Mesenchymal stem cell (in vitro differentiated cells and primary cell): Measurements from ENCODE around the gene PLA1A.

Experiments used
- DNase-seq: peaks from one replicate; pipeline ENCODE4 v3.0.0-alpha.2; 2013
- H2AFZ ChIP-seq: one replicate; pipeline ENCODE4 v1.6.1; 2013; ENCODE audit warnings: low read depth, mild to moderate bottlenecking, control low read depth, inconsistent platforms, low read length, moderate library complexity
- H2AK5ac ChIP-seq: 2 replicates; pipeline ENCODE4 v1.6.1; 2013; ENCODE audit warnings: low read length, moderate library complexity, mild to moderate bottlenecking, inconsistent platforms; ENCODE audit not compliant: severe bottlenecking
- H2BK120ac ChIP-seq: one replicate; pipeline ENCODE4 v1.6.1; 2013; ENCODE audit warnings: low read depth, mild to moderate bottlenecking, inconsistent platforms, low read length, moderate library complexity
- H2BK12ac ChIP-seq, 2 experiments: one replicate each; pipeline ENCODE4 v1.6.1; 2013; ENCODE audit warnings: inconsistent platforms in 2 of 2, low read length in 2 of 2, mild to moderate bottlenecking in 2 of 2, moderate library complexity in 2 of 2, control low read depth in 1 of 2
- H2BK15ac ChIP-seq: one replicate; pipeline ENCODE4 v1.6.1; 2013; ENCODE audit warnings: mild to moderate bottlenecking, low read depth, inconsistent platforms; ENCODE audit not compliant: poor library complexity, severe bottlenecking
- H2BK5ac ChIP-seq: 2 replicates; pipeline ENCODE4 v1.6.1; 2013; ENCODE audit warnings: low read depth, mild to moderate bottlenecking, low read length, control low read depth, inconsistent platforms; ENCODE audit not compliant: poor library complexity, severe bottlenecking
- H3K14ac ChIP-seq, 2 experiments: one replicate each; pipeline ENCODE4 v1.6.1; 2013; ENCODE audit warnings: inconsistent platforms in 2 of 2, low read length in 2 of 2, control low read depth in 1 of 2, mild to moderate bottlenecking in 1 of 2, moderate library complexity in 1 of 2
- H3K18ac ChIP-seq, 2 experiments: one replicate each; pipeline ENCODE4 v1.6.1; 2013; ENCODE audit warnings: inconsistent platforms in 2 of 2, low read length in 2 of 2, control low read depth in 1 of 2, low read depth in 1 of 2, mild to moderate bottlenecking in 1 of 2
- H3K23ac ChIP-seq, 2 experiments: one replicate each; pipeline ENCODE4 v1.6.1; 2013; ENCODE audit warnings: inconsistent platforms in 2 of 2, low read length in 2 of 2, mild to moderate bottlenecking in 2 of 2, moderate library complexity in 2 of 2, control low read depth in 1 of 2
- H3K27ac ChIP-seq: 2 replicates; pipeline ENCODE4 v1.5.1; 2013; ENCODE audit warnings: mild to moderate bottlenecking, moderate library complexity, low read length, control low read depth, inconsistent platforms; ENCODE audit not compliant: poor library complexity, severe bottlenecking
- H3K27me3 ChIP-seq, 2 experiments: 2 replicates each; pipeline versions ENCODE4 v1.6.1 to v1.7.0; 2013; ENCODE audit warnings: low read length in 2 of 2, mild to moderate bottlenecking in 2 of 2, moderate library complexity in 2 of 2, control low read depth in 1 of 2, inconsistent platforms in 1 of 2; ENCODE audit not compliant: control insufficient read depth in 1 of 2, insufficient read depth in 1 of 2
- H3K36me3 ChIP-seq, 2 experiments: 2 replicates each; pipeline versions ENCODE4 v1.6.1 to v1.7.0; 2013; ENCODE audit warnings: low read length in 2 of 2, control low read depth in 1 of 2, inconsistent platforms in 1 of 2, low read depth in 1 of 2, mild to moderate bottlenecking in 1 of 2; ENCODE audit not compliant: insufficient read depth in 2 of 2, control insufficient read depth in 1 of 2
- H3K4ac ChIP-seq, 2 experiments: one replicate each; pipeline ENCODE4 v1.6.1; 2013; ENCODE audit warnings: inconsistent platforms in 2 of 2, low read length in 2 of 2, mild to moderate bottlenecking in 2 of 2, moderate library complexity in 2 of 2, control low read depth in 1 of 2, low read depth in 1 of 2
- H3K4me1 ChIP-seq: 2 replicates; pipeline ENCODE4 v1.6.1; 2013; ENCODE audit warnings: low read depth, low read length, control low read depth; ENCODE audit not compliant: control insufficient read depth, insufficient read depth
- H3K4me2 ChIP-seq: 2 replicates; pipeline ENCODE4 v1.6.1; 2013; ENCODE audit warnings: low read length, mild to moderate bottlenecking, inconsistent platforms; ENCODE audit not compliant: poor library complexity, severe bottlenecking
- H3K4me3 ChIP-seq, 2 experiments: 2 replicates each; pipeline versions ENCODE4 v1.5.1 to v1.7.0; 2013; ENCODE audit warnings: low read length in 2 of 2, mild to moderate bottlenecking in 2 of 2, control low read depth in 1 of 2, low read depth in 1 of 2; ENCODE audit not compliant: insufficient read depth in 1 of 2
- H3K79me1 ChIP-seq: replicated peaks from 2 replicates; pipeline ENCODE4 v1.6.1; 2013; ENCODE audit warnings: mild to moderate bottlenecking, control low read depth, low read length, inconsistent platforms; ENCODE audit not compliant: poor library complexity, severe bottlenecking
- H3K9ac ChIP-seq: 2 replicates; pipeline ENCODE4 v1.7.0; 2013; ENCODE audit warnings: mild to moderate bottlenecking, low read length, moderate library complexity
- H3K9me3 ChIP-seq: 2 replicates; pipeline ENCODE4 v1.7.0; 2013; ENCODE audit warnings: mild to moderate bottlenecking, low read length; ENCODE audit not compliant: control insufficient read depth
- H4K8ac ChIP-seq: one replicate; pipeline ENCODE4 v1.6.1; 2013; ENCODE audit warnings: inconsistent platforms, mild to moderate bottlenecking, low read length, moderate library complexity
- H4K91ac ChIP-seq: one replicate; pipeline ENCODE4 v1.6.1; 2013; ENCODE audit warnings: mild to moderate bottlenecking, low read length, inconsistent platforms
- WGBS: methylation state at CpG from one replicate; pipeline ENCODE4 v1.1.7; 2013; ENCODE audit warnings: mixed read lengths; 5-methylcytosine and 5-hydroxymethylcytosine counted together

The PLA1A gene

GRCh38 chr3:119585856-119586570, 11.7 kb upstream of the PLA1A start:
- Histone ChIP-seq H2BK120ac (no peak overlapping the region), H2BK5ac (no peak overlapping the region), H2BK15ac (no peak overlapping the region), H3K27ac (no peak overlapping the region), H2BK12ac (no peak overlapping the region), H3K9me3 (no peaks in the 10 kb centered on the region), H3K23ac (no peak overlapping the region), H3K79me1 (no peaks in the 10 kb centered on the region), H3K36me3 (peaks cover 4 to 7% of the 10 kb centered on the region in 2 experiments), H2AK5ac (no peak overlapping the region), H4K91ac (no peak overlapping the region), H3K9ac (no peak overlapping the region), H3K14ac (no peak overlapping the region), H3K27me3 (no peaks in the 10 kb centered on the region), H3K18ac (no peak overlapping the region), H3K4ac (no peak overlapping the region), H3K4me1 (peaks cover 5% of the 10 kb centered on the region), H3K4me3 (peak overlapping the region in 1 of 2 experiments; percentile 33), H4K8ac (no peak overlapping the region), H2AFZ (no peak overlapping the region), H3K4me2 (no peak overlapping the region)
- WGBS, result 93% methylated on average over 9 of the region's 11 CpGs
- no peak for DNase-seq

- no peak overlapping the region for H2AK5ac ChIP-seq
- WGBS, result 89% methylated on average over 3 of the region's 3 CpGs
- H3K14ac ChIP-seq, result no peak overlapping the region
- no peak overlapping the region for H3K18ac ChIP-seq
- no peak overlapping the region for H3K27ac ChIP-seq
- no peak overlapping the region for H2BK120ac ChIP-seq
- no peak overlapping the region for H3K23ac ChIP-seq
- H3K4ac ChIP-seq, result no peak overlapping the region
- no peaks in the 10 kb centered on the region for H3K9me3 ChIP-seq
- H3K36me3 ChIP-seq, result peaks cover 4 to 7% of the 10 kb centered on the region in 2 experiments
- H3K4me2 ChIP-seq, result no peak overlapping the region
- no peak overlapping the region for H4K8ac ChIP-seq
- H4K91ac ChIP-seq, result no peak overlapping the region
- no peak overlapping the region for H2BK12ac ChIP-seq
- peaks cover 5% of the 10 kb centered on the region for H3K4me1 ChIP-seq
- no peak overlapping the region for H3K4me3 ChIP-seq
- no peak overlapping the region for H2BK15ac ChIP-seq
- H2BK5ac ChIP-seq, result no peak overlapping the region
- no peak overlapping the region for H2AFZ ChIP-seq
- H3K9ac ChIP-seq, result no peak overlapping the region
- H3K27me3 ChIP-seq, result no peaks in the 10 kb centered on the region
- DNase-seq, result no peak
- H3K79me1 ChIP-seq, result no peaks in the 10 kb centered on the region
Measured at GRCh38 chr3:119586733-119587172, 10.9 kb upstream of the PLA1A start.

DNA sequence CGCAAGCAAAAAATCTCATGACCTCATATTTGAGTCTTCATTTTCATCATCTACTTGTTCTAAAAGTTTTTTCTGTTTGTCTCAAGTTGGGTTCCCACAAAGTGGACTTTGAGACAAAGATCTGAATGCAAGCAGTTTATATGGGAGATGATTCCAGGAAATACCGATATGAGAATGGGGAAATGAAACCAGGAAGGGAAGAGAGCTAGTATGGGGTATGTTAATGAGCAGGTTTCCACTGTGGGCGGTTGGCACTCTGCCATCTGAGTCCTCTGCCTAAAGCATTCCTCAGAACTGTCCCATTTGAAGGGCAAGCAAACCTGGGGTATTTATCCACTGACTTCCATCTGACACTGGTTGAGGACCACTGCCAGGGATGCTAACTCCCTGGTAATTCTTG, 9.6 kb upstream of the PLA1A start:
- H3K79me1 ChIP-seq, result no peaks in the 10 kb centered on the region
- H2BK5ac ChIP-seq, result no peak overlapping the region
- no peak overlapping the region for H2BK15ac ChIP-seq
- H2BK12ac ChIP-seq, result no peak overlapping the region
- peaks cover 4 to 7% of the 10 kb centered on the region in 2 experiments for H3K36me3 ChIP-seq
- H3K9ac ChIP-seq, result no peak overlapping the region
- no peak overlapping the region for H4K91ac ChIP-seq
- no peak overlapping the region for H4K8ac ChIP-seq
- H3K14ac ChIP-seq, result no peak overlapping the region
- H3K4me2 ChIP-seq, result no peak overlapping the region
- WGBS, result 98% methylated on average over 3 of the region's 3 CpGs
- H3K27me3 ChIP-seq, result no peaks in the 10 kb centered on the region
- H3K18ac ChIP-seq, result no peak overlapping the region
- no peak overlapping the region for H3K27ac ChIP-seq
- DNase-seq, result no peak
- H3K4me1 ChIP-seq, result peaks cover 2% of the 10 kb centered on the region
- H3K4me3 ChIP-seq, result no peak overlapping the region
- no peak overlapping the region for H2AK5ac ChIP-seq
- H3K23ac ChIP-seq, result no peak overlapping the region
- no peak overlapping the region for H3K4ac ChIP-seq
- no peak overlapping the region for H2AFZ ChIP-seq
- H2BK120ac ChIP-seq, result no peak overlapping the region
- H3K9me3 ChIP-seq, result no peaks in the 10 kb centered on the region

DNA sequence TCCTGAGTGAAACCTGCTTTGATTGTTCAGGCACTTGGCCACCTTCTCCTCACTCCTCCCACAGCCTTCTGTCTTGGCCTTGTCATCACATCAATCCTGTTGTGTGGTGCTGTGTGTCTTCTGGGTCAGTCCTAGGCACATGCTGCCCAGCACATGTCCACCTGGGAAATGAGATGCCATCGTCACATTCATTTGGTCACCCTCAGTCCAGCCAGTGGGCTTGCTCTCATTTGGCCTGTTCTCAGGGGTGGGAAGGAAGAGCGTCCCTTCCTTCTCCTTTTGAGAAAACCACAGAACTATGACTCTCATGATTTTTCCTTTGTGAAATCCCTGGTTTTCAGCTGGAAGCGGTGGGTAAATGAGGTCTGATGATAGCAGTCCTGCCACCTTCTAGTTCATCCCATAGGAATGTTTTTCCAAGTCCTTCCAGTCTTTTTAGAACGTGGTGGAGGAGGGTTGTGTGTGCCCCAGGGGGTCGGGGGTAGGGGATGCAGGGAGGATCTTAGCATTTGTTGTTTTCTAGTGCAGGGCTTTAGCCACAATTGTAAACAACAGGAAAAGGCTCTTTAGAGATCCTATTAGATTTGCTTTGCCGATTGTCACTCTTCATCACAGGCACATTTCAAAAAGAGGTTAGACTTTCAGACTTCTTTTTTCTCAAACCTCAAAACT, 8.4 kb upstream of the PLA1A start:
- H2BK5ac ChIP-seq, result no peak overlapping the region
- no peak overlapping the region for H3K18ac ChIP-seq
- H3K36me3 ChIP-seq, result peaks cover 4 to 7% of the 10 kb centered on the region in 2 experiments
- no peak overlapping the region for H3K27ac ChIP-seq
- H3K4ac ChIP-seq, result no peak overlapping the region
- no peak overlapping the region for H3K14ac ChIP-seq
- no peak overlapping the region for H2BK120ac ChIP-seq
- no peaks in the 10 kb centered on the region for H3K27me3 ChIP-seq
- no peak overlapping the region for H3K23ac ChIP-seq
- no peaks in the 10 kb centered on the region for H3K9me3 ChIP-seq
- H3K9ac ChIP-seq, result no peak overlapping the region
- peaks cover 2% of the 10 kb centered on the region for H3K4me1 ChIP-seq
- H4K91ac ChIP-seq, result no peak overlapping the region
- no peak overlapping the region for H3K4me2 ChIP-seq
- H2AK5ac ChIP-seq, result no peak overlapping the region
- DNase-seq, result no peak
- no peak overlapping the region for H2AFZ ChIP-seq
- H3K79me1 ChIP-seq, result no peaks in the 10 kb centered on the region
- 52% methylated on average over 4 of the region's 6 CpGs for WGBS
- no peak overlapping the region for H2BK12ac ChIP-seq
- no peak overlapping the region for H3K4me3 ChIP-seq
- H4K8ac ChIP-seq, result no peak overlapping the region
- H2BK15ac ChIP-seq, result no peak overlapping the region
